Measurements from ENCODE around the gene SLC1A3. TPM values are rescaled to one million over a fixed set of nuclear protein-coding genes. Genes with fewer than 3 reads are reported as not detected.

The SLC1A3 gene
- total RNA-seq, 1 experiment from 2014 or later = 18.6 TPM

DNA sequence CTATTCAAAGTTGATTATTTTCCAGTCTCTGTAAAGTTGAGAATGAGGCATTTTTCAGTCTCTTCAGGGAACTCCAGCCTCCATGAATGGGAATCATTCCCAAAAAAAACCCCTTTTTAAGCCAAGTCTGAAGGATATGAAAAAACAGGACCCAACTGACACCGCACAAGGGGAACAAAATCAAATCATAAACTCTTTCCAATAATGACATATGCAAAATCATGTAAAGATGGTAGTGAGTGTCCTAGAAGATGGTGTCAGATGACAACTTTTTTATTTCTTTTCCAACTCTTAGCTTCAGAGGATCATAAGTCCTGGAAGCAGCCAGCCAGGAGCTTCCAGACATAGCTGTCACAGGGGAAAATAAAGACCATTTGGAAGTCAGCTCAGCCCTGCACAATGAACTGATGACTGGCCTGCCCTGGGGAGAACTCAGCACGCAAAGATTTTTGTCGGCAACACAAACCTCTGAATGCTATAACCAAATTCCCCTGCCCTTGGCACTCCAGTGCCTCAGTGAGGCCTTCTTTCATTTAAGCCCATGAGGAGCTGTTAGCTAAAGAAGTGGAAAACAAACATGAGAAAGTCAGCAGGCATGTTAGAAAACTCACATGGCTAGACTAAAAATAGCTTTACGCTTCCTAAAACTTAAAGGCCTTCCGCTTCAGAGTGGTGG, 85.4 kb downstream of the SLC1A3 start:
- Histone ChIP-seq H2AK5ac (ENCODE audit: insufficient read length, low read length) (no peak overlapping the region), H3K9me3 (ENCODE audit: control insufficient read depth, low read depth, low read length) (no peaks in the 10 kb centered on the region), H4K8ac (replicated peaks; ENCODE audit: insufficient read length, low read depth, low read length) (no peak overlapping the region), H3K14ac (ENCODE audit: insufficient read depth, low read length) (no peak overlapping the region), H3K23me2 (ENCODE audit: insufficient read length, low read depth, low read length, poor library complexity, severe bottlenecking) (peaks cover 11% of the 10 kb centered on the region), H3K79me1 (ENCODE audit: insufficient read depth, low read depth, low read length, poor library complexity, severe bottlenecking) (no peaks in the 10 kb centered on the region), H3K18ac (ENCODE audit: insufficient read length, low read depth, low read length) (no peak overlapping the region), H2BK12ac (ENCODE audit: insufficient read length, low read depth, low read length) (no peak overlapping the region), H3K4ac (ENCODE audit: low read depth, low read length) (no peak overlapping the region), H2BK5ac (ENCODE audit: insufficient read length, low read length) (no peak overlapping the region), H2BK20ac (ENCODE audit: low read depth, low read length, poor library complexity, severe bottlenecking) (no peak overlapping the region), H3K9ac (ENCODE audit: extremely low read depth, insufficient read length, low read length) (no peak overlapping the region), H3K23ac (ENCODE audit: insufficient read length, low read depth, low read length) (no peak overlapping the region), H2BK120ac (ENCODE audit: low read depth, low read length, poor library complexity, severe bottlenecking) (no peak overlapping the region), H3K27me3 (ENCODE audit: insufficient read depth, low read length) (peaks cover 3% of the 10 kb centered on the region; the same call in 1 of the 2 replicates), H4K5ac (ENCODE audit: insufficient read length, low read depth, low read length) (no peak overlapping the region), H3T11ph (ENCODE audit: low read length) (no peak overlapping the region), H3K4me1 (ENCODE audit: insufficient read depth, low read length) (no peaks in the 10 kb centered on the region), H3K79me2 (ENCODE audit: insufficient read depth, low read length) (no peaks in the 10 kb centered on the region), H2BK15ac (ENCODE audit: low read depth, low read length) (no peak overlapping the region), H4K20me1 (ENCODE audit: control insufficient read depth, insufficient read depth, insufficient read length) (no peaks in the 10 kb centered on the region), H3K4me2 (ENCODE audit: insufficient read depth, insufficient read length, low read length) (no peak overlapping the region), H4K91ac (ENCODE audit: insufficient read length, low read depth, low read length) (no peak overlapping the region), H2AFZ (ENCODE audit: low read length) (no peak overlapping the region), H3K27ac (ENCODE audit: insufficient read length, low read depth, low read length) (no peak overlapping the region), H3K56ac (ENCODE audit: insufficient read length, low read depth, low read length) (no peak overlapping the region)
- WGBS (ENCODE audit: extremely low coverage, insufficient read length, low lambda C conversion rate) = no CpG with 5 or more reads among the region's 5 CpGs
- Mint-ChIP-seq H3K27me3 (ENCODE audit: low read depth) (peaks cover 32% of the 10 kb centered on the region), H3K4me1 (peaks cover 13 to 15% of the 10 kb centered on the region in 2 experiments), H3K9me3 (no peaks in the 10 kb centered on the region; a peak in 2 of 5 replicates), H3K27ac (no peak overlapping the region), H3K36me3 (ENCODE audit: insufficient read depth in 1 of 3, low read depth in 3 of 3) (no peaks in the 10 kb centered on the region), H3K4me3 (no peak overlapping the region)
- TF ChIP-seq CTCF (conservative IDR thresholded peaks at IDR 0.05) = no peak
- DNase-seq = no peak

Measured in H9 (cell line).